ENCODE data around the gene CCDC178.

Gene CCDC178

GRCh38 chr18:33114749-33115148, 325.8 kb downstream of the CCDC178 start:
- no peak overlapping the region for H2BK120ac ChIP-seq (ENCODE audit: low read depth, low read length)

GRCh38 chr18:33113416-33113815, 327.1 kb downstream of the CCDC178 start:
- no peaks in the 10 kb centered on the region for H3K79me1 ChIP-seq (ENCODE audit: low read length)
- WGBS (ENCODE audit: extremely low coverage, insufficient coverage, low lambda C conversion rate): no CpG with 5 or more reads among the region's 1 CpG
- H3K27me3 ChIP-seq (ENCODE audit: insufficient read depth, low read length, poor library complexity): no peaks in the 10 kb centered on the region
- no peak overlapping the region for H2BK120ac ChIP-seq (ENCODE audit: low read depth, low read length)
- no peak overlapping the region for H2BK5ac ChIP-seq (ENCODE audit: low read length)
- H3K4me1 ChIP-seq (ENCODE audit: control insufficient read depth, low read depth, low read length): no peaks in the 10 kb centered on the region
- no peak overlapping the region for H3K9ac ChIP-seq (ENCODE audit: low read length)
- no peaks in the 10 kb centered on the region for H3K36me3 ChIP-seq (ENCODE audit: control insufficient read depth, insufficient read depth, low read length)
- H3K27ac ChIP-seq (ENCODE audit: low read depth, low read length): no peak overlapping the region
- H3K18ac ChIP-seq (ENCODE audit: low read length): no peak overlapping the region
- H4K5ac ChIP-seq (ENCODE audit: low read length): no peak overlapping the region
- DNase-seq: no peak
- no peak overlapping the region for H3K4me3 ChIP-seq (ENCODE audit: low read length)
- H3K4me2 ChIP-seq (ENCODE audit: low read length): no peak overlapping the region
- H3K79me2 ChIP-seq (ENCODE audit: control insufficient read depth, insufficient read depth, low read length): no peaks in the 10 kb centered on the region
- no peak overlapping the region for H3K56ac ChIP-seq (ENCODE audit: low read length)
- no peak overlapping the region for H3K4ac ChIP-seq (ENCODE audit: low read depth, low read length)
- no peak overlapping the region for H2BK15ac ChIP-seq (replicated peaks; ENCODE audit: low read depth)
- no peak overlapping the region for H2AK5ac ChIP-seq (ENCODE audit: low read length)
- H3K23ac ChIP-seq (ENCODE audit: low read length): no peak overlapping the region
- no peak overlapping the region for H4K8ac ChIP-seq (ENCODE audit: low read depth, low read length)

More at GRCh38 chr18:33114749-33115148, 325.8 kb downstream of the CCDC178 start:
- Histone ChIP-seq H3K79me1 (ENCODE audit: low read length) (no peaks in the 10 kb centered on the region), H3K4me2 (ENCODE audit: low read length) (no peak overlapping the region), H3K4me3 (ENCODE audit: low read length) (no peak overlapping the region), H3K4ac (ENCODE audit: low read depth, low read length) (no peak overlapping the region), H2AK5ac (ENCODE audit: low read length) (no peak overlapping the region), H3K9ac (ENCODE audit: low read length) (no peak overlapping the region), H3K27ac (ENCODE audit: low read depth, low read length) (no peak overlapping the region), H3K4me1 (ENCODE audit: control insufficient read depth, low read depth, low read length) (no peaks in the 10 kb centered on the region), H3K79me2 (ENCODE audit: control insufficient read depth, insufficient read depth, low read length) (no peaks in the 10 kb centered on the region), H3K36me3 (ENCODE audit: control insufficient read depth, insufficient read depth, low read length) (no peaks in the 10 kb centered on the region), H3K56ac (ENCODE audit: low read length) (no peak overlapping the region), H3K23ac (ENCODE audit: low read length) (no peak overlapping the region), H3K27me3 (ENCODE audit: insufficient read depth, low read length, poor library complexity) (no peaks in the 10 kb centered on the region), H2BK5ac (ENCODE audit: low read length) (no peak overlapping the region), H4K5ac (ENCODE audit: low read length) (no peak overlapping the region), H3K18ac (ENCODE audit: low read length) (no peak overlapping the region), H2BK15ac (replicated peaks; ENCODE audit: low read depth) (no peak overlapping the region), H4K8ac (ENCODE audit: low read depth, low read length) (no peak overlapping the region)
- DNase-seq: no peak
- WGBS (ENCODE audit: extremely low coverage, insufficient coverage, low lambda C conversion rate): no CpG with 5 or more reads among the region's 1 CpG

DNA sequence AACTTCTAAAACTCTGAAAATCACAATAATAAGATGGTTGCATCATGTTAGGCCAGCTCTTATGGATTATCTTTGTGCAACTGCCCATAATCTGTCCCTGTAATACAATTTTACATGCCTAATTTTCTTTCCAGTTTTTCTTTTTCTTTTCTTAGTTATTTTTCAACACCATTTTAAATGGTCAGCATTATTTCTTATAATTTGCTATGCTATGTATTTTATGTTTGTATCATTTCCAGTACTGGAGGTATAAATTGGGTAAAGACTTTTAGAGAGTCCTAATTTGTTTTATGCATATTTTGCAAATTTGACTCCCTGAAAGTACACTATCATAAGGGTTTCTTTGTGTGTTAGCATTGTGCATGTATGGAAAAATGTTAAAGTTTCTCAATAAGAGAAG, 333.0 kb downstream of the CCDC178 start:
- no peaks in the 10 kb centered on the region for H3K27me3 ChIP-seq (ENCODE audit: insufficient read depth, low read length, poor library complexity)
- H3K4me3 ChIP-seq (ENCODE audit: low read length): no peak overlapping the region
- no peak overlapping the region for H3K4ac ChIP-seq (ENCODE audit: low read depth, low read length)
- H3K4me2 ChIP-seq (ENCODE audit: low read length): no peak overlapping the region
- no peak overlapping the region for H2BK15ac ChIP-seq (replicated peaks; ENCODE audit: low read depth)
- no peak overlapping the region for H3K9ac ChIP-seq (ENCODE audit: low read length)
- H4K5ac ChIP-seq (ENCODE audit: low read length): no peak overlapping the region
- no peak overlapping the region for H3K56ac ChIP-seq (ENCODE audit: low read length)
- no peak overlapping the region for H4K8ac ChIP-seq (ENCODE audit: low read depth, low read length)
- H3K36me3 ChIP-seq (ENCODE audit: control insufficient read depth, insufficient read depth, low read length): no peaks in the 10 kb centered on the region
- no peak for DNase-seq
- no peak overlapping the region for H2BK120ac ChIP-seq (ENCODE audit: low read depth, low read length)
- no peak overlapping the region for H2AK5ac ChIP-seq (ENCODE audit: low read length)
- H3K79me1 ChIP-seq (ENCODE audit: low read length): no peaks in the 10 kb centered on the region
- H3K4me1 ChIP-seq (ENCODE audit: control insufficient read depth, low read depth, low read length): no peaks in the 10 kb centered on the region
- no peak overlapping the region for H3K18ac ChIP-seq (ENCODE audit: low read length)
- H2BK5ac ChIP-seq (ENCODE audit: low read length): no peak overlapping the region
- no peak overlapping the region for H3K23ac ChIP-seq (ENCODE audit: low read length)
- H3K27ac ChIP-seq (ENCODE audit: low read depth, low read length): no peak overlapping the region
- no peaks in the 10 kb centered on the region for H3K79me2 ChIP-seq (ENCODE audit: control insufficient read depth, insufficient read depth, low read length)

- no peak overlapping the region for H3K4me2 ChIP-seq (ENCODE audit: low read length)
- no peak overlapping the region for H3K56ac ChIP-seq (ENCODE audit: low read length)
- H3K4me3 ChIP-seq (ENCODE audit: low read length): no peak overlapping the region
- no peak overlapping the region for H3K23ac ChIP-seq (ENCODE audit: low read length)
- H2AK5ac ChIP-seq (ENCODE audit: low read length): no peak overlapping the region
- no peaks in the 10 kb centered on the region for H3K79me2 ChIP-seq (ENCODE audit: control insufficient read depth, insufficient read depth, low read length)
- H2BK120ac ChIP-seq (ENCODE audit: low read depth, low read length): no peak overlapping the region
- no peak overlapping the region for H2BK5ac ChIP-seq (ENCODE audit: low read length)
- no peaks in the 10 kb centered on the region for H3K27me3 ChIP-seq (ENCODE audit: insufficient read depth, low read length, poor library complexity)
- H3K4ac ChIP-seq (ENCODE audit: low read depth, low read length): no peak overlapping the region
- no peak overlapping the region for H3K9ac ChIP-seq (ENCODE audit: low read length)
- H3K36me3 ChIP-seq (ENCODE audit: control insufficient read depth, insufficient read depth, low read length): no peaks in the 10 kb centered on the region
- H4K5ac ChIP-seq (ENCODE audit: low read length): no peak overlapping the region
- H3K18ac ChIP-seq (ENCODE audit: low read length): no peak overlapping the region
- H3K27ac ChIP-seq (ENCODE audit: low read depth, low read length): no peak overlapping the region
- no CpG with 5 or more reads among the region's 3 CpGs for WGBS (ENCODE audit: extremely low coverage, insufficient coverage, low lambda C conversion rate)
- no peak overlapping the region for H2BK15ac ChIP-seq (replicated peaks; ENCODE audit: low read depth)
- DNase-seq: no peak
- no peaks in the 10 kb centered on the region for H3K4me1 ChIP-seq (ENCODE audit: control insufficient read depth, low read depth, low read length)
- H3K79me1 ChIP-seq (ENCODE audit: low read length): no peaks in the 10 kb centered on the region
- no peak overlapping the region for H4K8ac ChIP-seq (ENCODE audit: low read depth, low read length)
These were observed 339.2 kb downstream of the CCDC178 start for GRCh38 chr18:33101316-33101715.

GRCh38 chr18:33099626-33100025, 340.9 kb downstream of the CCDC178 start:
- no peak overlapping the region for H3K27ac ChIP-seq (ENCODE audit: low read depth, low read length)
- no CpG with 5 or more reads among the region's 3 CpGs for WGBS (ENCODE audit: extremely low coverage, insufficient coverage, low lambda C conversion rate)

DNA sequence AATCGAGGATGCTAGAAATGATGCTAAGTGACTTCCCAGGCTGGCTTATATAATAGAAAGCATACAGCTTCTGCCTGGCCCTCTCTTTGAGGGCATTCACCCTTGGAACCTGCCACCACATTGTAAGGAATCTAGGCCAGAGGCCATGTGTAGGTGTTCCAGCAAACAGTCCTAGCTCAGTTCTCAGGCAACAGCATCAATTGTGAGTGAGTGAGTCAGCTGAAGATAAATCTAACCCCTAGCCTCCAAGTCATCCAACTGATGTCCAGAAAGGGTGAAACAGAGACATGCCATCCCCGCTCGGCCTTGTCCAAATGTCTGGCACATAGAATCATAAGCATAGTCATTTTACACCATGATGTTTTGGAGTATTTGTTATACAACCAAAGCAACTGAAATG, 343.4 kb downstream of the CCDC178 start:
- no peak overlapping the region for H3K23ac ChIP-seq (ENCODE audit: low read length)
- no peak overlapping the region for H3K18ac ChIP-seq (ENCODE audit: low read length)
- no CpG with 5 or more reads among the region's 3 CpGs for WGBS (ENCODE audit: extremely low coverage, insufficient coverage, low lambda C conversion rate)
- no peaks in the 10 kb centered on the region for H3K27me3 ChIP-seq (ENCODE audit: insufficient read depth, low read length, poor library complexity)
- H3K4ac ChIP-seq (ENCODE audit: low read depth, low read length): no peak overlapping the region
- H2BK15ac ChIP-seq (replicated peaks; ENCODE audit: low read depth): no peak overlapping the region
- no peaks in the 10 kb centered on the region for H3K4me1 ChIP-seq (ENCODE audit: control insufficient read depth, low read depth, low read length)
- no peaks in the 10 kb centered on the region for H3K36me3 ChIP-seq (ENCODE audit: control insufficient read depth, insufficient read depth, low read length)
- H3K27ac ChIP-seq (ENCODE audit: low read depth, low read length): no peak overlapping the region
- H3K4me3 ChIP-seq (ENCODE audit: low read length): no peak overlapping the region
- no peak for DNase-seq
- H3K56ac ChIP-seq (ENCODE audit: low read length): no peak overlapping the region
- H2BK5ac ChIP-seq (ENCODE audit: low read length): no peak overlapping the region
- no peaks in the 10 kb centered on the region for H3K79me1 ChIP-seq (ENCODE audit: low read length)
- no peak overlapping the region for H4K5ac ChIP-seq (ENCODE audit: low read length)
- no peak overlapping the region for H2AK5ac ChIP-seq (ENCODE audit: low read length)
- H4K8ac ChIP-seq (ENCODE audit: low read depth, low read length): no peak overlapping the region
- H3K79me2 ChIP-seq (ENCODE audit: control insufficient read depth, insufficient read depth, low read length): no peaks in the 10 kb centered on the region
- H2BK120ac ChIP-seq (ENCODE audit: low read depth, low read length): no peak overlapping the region
- H3K4me2 ChIP-seq (ENCODE audit: low read length): no peak overlapping the region
- no peak overlapping the region for H3K9ac ChIP-seq (ENCODE audit: low read length)

More at GRCh38 chr18:33099626-33100025, 340.9 kb downstream of the CCDC178 start:
- no peak overlapping the region for H4K5ac ChIP-seq (ENCODE audit: low read length)
- no peaks in the 10 kb centered on the region for H3K79me2 ChIP-seq (ENCODE audit: control insufficient read depth, insufficient read depth, low read length)
- no peak overlapping the region for H2BK5ac ChIP-seq (ENCODE audit: low read length)
- no peak overlapping the region for H3K4ac ChIP-seq (ENCODE audit: low read depth, low read length)
- no peak overlapping the region for H2BK120ac ChIP-seq (ENCODE audit: low read depth, low read length)
- H2AK5ac ChIP-seq (ENCODE audit: low read length): no peak overlapping the region
- no peak overlapping the region for H4K8ac ChIP-seq (ENCODE audit: low read depth, low read length)
- no peaks in the 10 kb centered on the region for H3K4me1 ChIP-seq (ENCODE audit: control insufficient read depth, low read depth, low read length)
- H3K4me2 ChIP-seq (ENCODE audit: low read length): no peak overlapping the region
- H3K9ac ChIP-seq (ENCODE audit: low read length): no peak overlapping the region
- no peak overlapping the region for H3K56ac ChIP-seq (ENCODE audit: low read length)
- no peak overlapping the region for H3K23ac ChIP-seq (ENCODE audit: low read length)
- H3K79me1 ChIP-seq (ENCODE audit: low read length): no peaks in the 10 kb centered on the region
- no peak overlapping the region for H3K4me3 ChIP-seq (ENCODE audit: low read length)
- no peak overlapping the region for H3K18ac ChIP-seq (ENCODE audit: low read length)
- no peaks in the 10 kb centered on the region for H3K27me3 ChIP-seq (ENCODE audit: insufficient read depth, low read length, poor library complexity)
- DNase-seq: no peak
- no peaks in the 10 kb centered on the region for H3K36me3 ChIP-seq (ENCODE audit: control insufficient read depth, insufficient read depth, low read length)
- no peak overlapping the region for H2BK15ac ChIP-seq (replicated peaks; ENCODE audit: low read depth)
